Adipocyte (in vitro differentiated cells): Measurements from ENCODE around the gene PLEKHA3.
A peak's percentile ranks its signal among the peaks of the same experiment; 100 is the strongest.
"Not testable (repeated sequence)": the region's sequence is repeated elsewhere in the genome, so short reads cannot be mapped to it uniquely, and the experiment has no call there.

Source experiments
- DNase-seq: peaks from one replicate; pipeline ENCODE4 v3.0.0-alpha.2; 2015; ENCODE audit warnings: low read depth
- H3K27me3 ChIP-seq: replicated peaks from 2 replicates; pipeline ENCODE4 v1.7.0; 2013; ENCODE audit warnings: mild to moderate bottlenecking, low read length, moderate library complexity; ENCODE audit not compliant: control insufficient read depth, insufficient read depth
- H3K36me3 ChIP-seq: 2 replicates; pipeline ENCODE4 v1.7.0; 2013; ENCODE audit warnings: low read length, mild to moderate bottlenecking, moderate library complexity; ENCODE audit not compliant: control insufficient read depth, insufficient read depth, severe bottlenecking
- H3K4me1 ChIP-seq: 2 replicates; pipeline ENCODE4 v1.7.0; 2013; ENCODE audit warnings: mild to moderate bottlenecking, low read length, moderate library complexity; ENCODE audit not compliant: control insufficient read depth, insufficient read depth
- H3K4me3 ChIP-seq: 2 replicates; pipeline ENCODE4 v1.7.0; 2013; ENCODE audit warnings: mild to moderate bottlenecking, low read length, moderate library complexity
- H3K9ac ChIP-seq: 2 replicates; pipeline ENCODE4 v1.7.0; 2013; ENCODE audit warnings: mild to moderate bottlenecking, low read length, moderate library complexity
- H3K9me3 ChIP-seq: 2 replicates; pipeline ENCODE4 v1.7.0; 2013; ENCODE audit warnings: mild to moderate bottlenecking, low read length, moderate library complexity; ENCODE audit not compliant: control insufficient read depth

Gene PLEKHA3

DNA sequence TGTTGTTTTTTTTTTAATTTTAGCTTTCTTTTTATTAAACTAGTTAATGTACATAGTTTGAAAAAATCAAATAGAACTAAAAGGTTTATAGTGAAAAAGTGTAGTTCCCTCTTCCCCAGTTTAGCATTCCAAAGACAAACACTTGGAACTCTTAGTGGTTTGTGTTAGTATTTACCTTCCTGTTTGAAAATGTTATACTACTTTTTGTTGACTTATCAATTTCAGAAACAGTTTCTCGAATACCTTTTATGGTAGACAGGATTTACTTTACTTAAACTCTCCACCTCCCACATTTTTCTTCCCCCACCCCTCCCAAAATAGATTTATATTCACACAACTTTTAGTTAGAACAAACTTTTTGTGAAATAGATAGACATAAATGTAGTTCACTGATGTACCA, 26.7 kb downstream of the PLEKHA3 start:
- Histone ChIP-seq H3K4me1 (peaks cover 22% of the 10 kb centered on the region), H3K9me3 (no peaks in the 10 kb centered on the region), H3K4me3 (no peak overlapping the region), H3K27me3 (no peaks in the 10 kb centered on the region), H3K9ac (peak overlapping the region; percentile 43), H3K36me3 (peaks cover 39% of the 10 kb centered on the region)
- no peak for DNase-seq

GRCh38 chr2:178508646-178509045, 28.4 kb downstream of the PLEKHA3 start:
- Histone ChIP-seq H3K9ac (no peak overlapping the region), H3K36me3 (peaks cover 22% of the 10 kb centered on the region), H3K4me3 (no peak overlapping the region), H3K4me1 (peaks cover 22% of the 10 kb centered on the region), H3K9me3 (no peaks in the 10 kb centered on the region), H3K27me3 (no peaks in the 10 kb centered on the region)
- no peak for DNase-seq

DNA sequence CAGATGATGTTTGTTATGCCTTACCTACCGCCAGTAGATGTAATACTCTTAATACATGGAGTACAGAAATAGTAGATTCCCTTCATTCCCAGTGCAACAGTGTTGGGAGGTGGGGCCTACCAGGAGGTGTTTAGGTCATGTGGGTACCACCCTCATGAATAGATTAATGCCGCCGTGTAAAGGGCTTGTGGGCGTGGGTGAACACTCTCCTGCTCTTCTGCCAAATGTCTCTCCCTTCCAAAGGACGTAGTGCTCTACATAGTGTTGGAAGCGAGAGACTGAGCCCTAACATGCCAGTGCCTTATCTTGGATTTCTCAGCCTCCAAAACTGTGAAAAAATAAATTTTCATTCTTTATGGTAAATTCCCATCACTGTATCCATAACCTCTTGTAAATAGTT, 30.1 kb downstream of the PLEKHA3 start:
- Histone ChIP-seq H3K4me1 (peaks cover 24% of the 10 kb centered on the region), H3K27me3 (no peaks in the 10 kb centered on the region), H3K4me3 (no peak overlapping the region), H3K9ac (no peak overlapping the region), H3K36me3 (peaks cover 8% of the 10 kb centered on the region), H3K9me3 (no peaks in the 10 kb centered on the region)
- no peak for DNase-seq

DNA sequence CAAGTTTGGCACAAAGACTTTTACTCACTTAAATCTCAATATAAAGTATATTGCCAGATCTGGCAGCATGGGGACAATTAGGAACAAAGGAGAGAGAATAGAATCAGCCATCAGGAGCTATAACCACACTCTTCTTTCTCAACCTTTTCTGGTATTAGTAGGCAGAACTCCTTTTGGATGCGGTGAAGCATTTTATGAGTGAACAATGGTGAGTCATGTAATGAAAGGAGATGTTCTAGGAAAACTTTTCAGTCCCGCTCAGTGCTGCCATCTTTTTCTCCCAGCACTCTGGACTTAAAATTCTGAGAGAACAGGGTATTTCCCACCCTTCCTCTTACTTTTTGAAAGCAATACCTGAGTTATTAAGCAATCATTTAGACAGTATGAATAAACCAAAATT, 32.2 kb downstream of the PLEKHA3 start:
- Histone ChIP-seq H3K27me3 (no peaks in the 10 kb centered on the region), H3K4me3 (no peak overlapping the region), H3K9ac (no peak overlapping the region), H3K9me3 (no peaks in the 10 kb centered on the region), H3K36me3 (peaks cover 8% of the 10 kb centered on the region), H3K4me1 (peaks cover 3% of the 10 kb centered on the region)
- no peak for DNase-seq

DNA sequence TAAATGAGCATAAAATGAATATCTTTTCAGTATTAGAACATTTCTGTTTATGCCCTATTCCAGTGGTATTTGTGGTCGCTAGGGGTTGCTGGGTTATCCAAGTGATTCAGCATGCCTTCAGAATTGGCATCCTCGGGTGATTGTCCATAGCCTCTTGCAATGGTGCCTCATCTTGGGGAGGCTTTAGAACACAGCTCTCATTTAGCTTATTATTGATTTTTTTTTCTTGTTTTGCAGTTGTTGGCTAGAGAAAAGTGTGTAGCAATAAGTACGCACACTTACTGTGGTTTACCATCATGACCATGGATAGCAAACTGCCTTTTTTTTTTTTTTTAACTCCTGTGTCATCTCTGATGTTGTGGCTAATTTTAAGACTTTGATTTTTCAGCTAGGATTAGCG, 33.6 kb downstream of the PLEKHA3 start:
- peaks cover 3% of the 10 kb centered on the region for H3K4me1 ChIP-seq
- DNase-seq, result no peak
- no peak overlapping the region for H3K9ac ChIP-seq
- H3K27me3 ChIP-seq, result no peaks in the 10 kb centered on the region
- no peaks in the 10 kb centered on the region for H3K9me3 ChIP-seq
- H3K4me3 ChIP-seq, result no peak overlapping the region
- peaks cover 12% of the 10 kb centered on the region for H3K36me3 ChIP-seq

DNA sequence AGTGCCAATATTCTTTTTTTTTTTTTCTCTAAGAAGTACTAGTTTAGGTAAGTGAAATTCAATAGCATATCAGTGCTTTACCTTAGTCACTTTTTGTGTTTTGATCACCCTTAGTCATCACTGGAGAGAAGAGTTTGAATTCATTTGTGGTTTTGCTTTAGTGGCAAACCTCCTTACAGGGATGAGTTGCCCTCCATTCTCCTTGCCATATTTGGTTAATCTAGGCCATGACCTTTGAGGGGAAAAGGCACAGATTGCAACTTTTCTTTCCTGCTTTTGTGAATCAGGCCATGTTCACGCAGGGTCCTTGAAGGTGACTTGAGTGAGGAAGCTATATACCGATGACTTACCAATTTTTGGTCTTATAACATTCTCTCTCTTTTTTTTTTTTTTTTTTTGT, 34.4 kb downstream of the PLEKHA3 start:
- DNase-seq, result no peak

GRCh38 chr2:178517496-178517895, 37.2 kb downstream of the PLEKHA3 start:
- Histone ChIP-seq H3K9ac (no peak overlapping the region), H3K9me3 (no peaks in the 10 kb centered on the region), H3K27me3 (no peaks in the 10 kb centered on the region), H3K36me3 (peaks cover 9% of the 10 kb centered on the region), H3K4me1 (peaks cover 3% of the 10 kb centered on the region), H3K4me3 (no peak overlapping the region)
- DNase-seq, result no peak

More for the DNA sequence above, 34.4 kb downstream of the PLEKHA3 start:
- Histone ChIP-seq H3K9me3 (no peaks in the 10 kb centered on the region), H3K9ac (no peak overlapping the region), H3K27me3 (no peaks in the 10 kb centered on the region), H3K36me3 (peaks cover 15% of the 10 kb centered on the region), H3K4me1 (peaks cover 3% of the 10 kb centered on the region), H3K4me3 (no peak overlapping the region)

DNA sequence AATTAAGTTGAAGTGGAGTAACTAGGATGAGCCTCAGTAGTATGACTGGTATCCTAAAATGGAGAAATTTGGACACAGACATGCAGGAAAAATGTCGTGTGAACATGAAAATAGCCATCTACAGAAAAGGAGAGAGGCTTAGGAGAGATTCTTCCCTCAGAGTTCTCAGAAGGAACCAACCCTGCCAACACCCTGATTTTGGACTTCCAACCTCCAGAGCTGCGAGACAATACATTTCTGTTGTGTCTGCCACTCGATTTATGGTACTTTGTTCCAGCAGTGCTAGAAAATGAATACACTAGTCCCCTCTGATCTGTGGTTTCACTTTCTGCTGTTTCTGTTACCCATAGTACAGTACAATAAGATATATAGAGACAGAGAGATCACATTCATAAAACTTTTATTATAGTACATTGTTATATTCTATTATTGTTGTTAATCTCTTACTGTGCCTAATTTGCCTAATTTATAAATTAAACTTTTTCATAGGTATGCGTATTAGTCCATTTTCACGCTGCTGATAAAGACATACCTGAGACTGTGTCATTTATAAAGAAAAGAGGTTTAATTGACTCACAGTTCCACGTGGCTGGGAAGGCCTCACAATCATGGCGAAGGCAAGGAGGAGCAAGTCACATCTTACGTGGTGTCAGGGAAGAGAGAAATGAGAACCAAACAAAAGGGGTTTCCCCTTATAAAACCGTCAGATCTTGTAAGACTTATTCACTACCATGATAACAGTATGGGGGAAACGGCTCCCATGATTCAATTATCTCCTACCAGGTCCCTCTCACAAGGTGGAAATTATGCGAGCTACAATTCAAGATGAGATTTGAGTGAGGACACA, 41.3 kb downstream of the PLEKHA3 start:
- no peak for DNase-seq
- peaks cover 9% of the 10 kb centered on the region for H3K36me3 ChIP-seq
- no peak overlapping the region for H3K9ac ChIP-seq
- H3K27me3 ChIP-seq, result no peaks in the 10 kb centered on the region
- H3K4me3 ChIP-seq, result no peak overlapping the region
- peaks cover 4% of the 10 kb centered on the region for H3K4me1 ChIP-seq
- no peaks in the 10 kb centered on the region for H3K9me3 ChIP-seq

- peak; percentile 93 for DNase-seq
- Histone ChIP-seq H3K9ac (peak overlapping the region; percentile 94), H3K9me3 (no peaks in the 10 kb centered on the region), H3K4me1 (peaks cover 4% of the 10 kb centered on the region), H3K36me3 (peaks cover 5% of the 10 kb centered on the region), H3K27me3 (no peaks in the 10 kb centered on the region), H3K4me3 (peak overlapping the region; percentile 96)
Measured at GRCh38 chr2:178522950-178523595, 42.8 kb downstream of the PLEKHA3 start.

- Histone ChIP-seq H3K9me3 (no peaks in the 10 kb centered on the region), H3K4me3 (peak overlapping the region; percentile 96), H3K4me1 (peaks cover 4% of the 10 kb centered on the region), H3K9ac (peak overlapping the region; percentile 94), H3K36me3 (peaks cover 5% of the 10 kb centered on the region), H3K27me3 (no peaks in the 10 kb centered on the region)
- DNase-seq, result peak; percentile 14
Measured at GRCh38 chr2:178523596-178524134, 43.4 kb downstream of the PLEKHA3 start.

DNA sequence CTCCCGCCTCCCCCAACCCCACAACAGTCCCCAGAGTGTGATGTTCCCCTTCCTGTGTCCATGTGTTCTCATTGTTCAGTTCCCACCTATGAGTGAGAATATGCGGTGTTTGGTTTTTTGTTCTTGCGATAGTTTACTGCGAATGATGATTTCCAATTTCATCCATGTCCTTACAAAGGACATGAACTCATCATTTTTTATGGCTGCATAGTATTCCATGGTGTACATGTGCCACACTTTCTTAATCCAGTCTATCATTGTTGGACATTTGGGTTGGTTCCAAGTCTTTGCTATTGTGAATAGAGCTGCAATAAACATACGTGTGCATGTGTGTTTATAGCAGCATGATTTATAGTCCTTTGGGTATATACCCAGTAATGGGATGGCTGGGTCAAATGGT, 44.8 kb downstream of the PLEKHA3 start:
- not testable (repeated sequence) for H3K36me3 ChIP-seq, H3K9ac ChIP-seq, DNase-seq, H3K4me3 ChIP-seq, H3K27me3 ChIP-seq, H3K9me3 ChIP-seq, H3K4me1 ChIP-seq
